H1 (cell line): ENCODE results near the gene GLOD4. TPM values are rescaled to one million over a fixed set of nuclear protein-coding genes. Genes with fewer than 3 reads are reported as not detected.
A peak's percentile ranks its signal among the peaks of the same experiment; 100 is the strongest.

Source experiments
- CTCF ChIA-PET: fragments of 300-600 bp; sonication (Branson Sonifier 250); formaldehyde crosslinking; loops from one replicate; lab custom pipeline; 2021; ENCODE audit not compliant: partially characterized antibody; lab: Charles Lee
- POLR2A ChIA-PET: fragments of 300-600 bp; sonication (Branson Sonifier 250); formaldehyde crosslinking; loops from one replicate; lab custom pipeline; 2021; ENCODE audit warnings: inconsistent platforms; ENCODE audit not compliant: partially characterized antibody; lab: Charles Lee
- DNase-seq, 2 experiments: peaks; one replicate each; pipeline versions ENCODE4 v3.0.0 to v3.0.0-alpha.2; 2010 to 2022; ENCODE audit warnings: low spot score in 2 of 2, low read depth in 1 of 2, mixed read lengths in 1 of 2
- FAIRE-seq: peaks from 2 replicates; lab custom pipeline; 2011; peaks lifted over from hg19 to GRCh38; lab: Jason Lieb, UNC
- H2AFZ ChIP-seq: 2 replicates; pipeline ENCODE4 v1.8.1; 2012; ENCODE audit warnings: low read length, inconsistent platforms
- H2AK5ac ChIP-seq: 2 replicates; pipeline ENCODE4 v1.6.1; 2013; ENCODE audit warnings: low read depth, low read length
- H2BK120ac ChIP-seq: replicated peaks from 2 replicates; pipeline ENCODE3; 2013; ENCODE audit warnings: low read depth, low read length, inconsistent platforms
- H2BK12ac ChIP-seq: 2 replicates; pipeline ENCODE4 v1.6.1; 2013; ENCODE audit warnings: low read depth, low read length
- H2BK15ac ChIP-seq: 2 replicates; pipeline ENCODE4 v1.6.1; 2013; ENCODE audit warnings: low read length
- H2BK20ac ChIP-seq: 2 replicates; pipeline ENCODE4 v1.6.1; 2013; ENCODE audit warnings: low read length
- H2BK5ac ChIP-seq: 2 replicates; pipeline ENCODE4 v1.6.1; 2013; ENCODE audit warnings: low read depth, low read length
- H3K14ac ChIP-seq: 2 replicates; pipeline ENCODE4 v1.6.1; 2013; ENCODE audit warnings: inconsistent platforms; ENCODE audit not compliant: insufficient read length
- H3K18ac ChIP-seq: 2 replicates; pipeline ENCODE4 v1.6.1; 2013; ENCODE audit warnings: low read length; ENCODE audit errors: extremely low read depth
- H3K23ac ChIP-seq: 2 replicates; pipeline ENCODE4 v1.6.1; 2013; ENCODE audit warnings: inconsistent platforms; ENCODE audit not compliant: insufficient read length
- H3K23me2 ChIP-seq: 2 replicates; pipeline ENCODE4 v1.6.1; 2013; ENCODE audit warnings: low read depth, low read length
- H3K27ac ChIP-seq: 2 replicates; pipeline ENCODE4 v1.6.1; 2011; ENCODE audit warnings: low read depth, low read length, inconsistent platforms
- H3K27me3 ChIP-seq, 4 experiments: replicated peaks in 1 of 4; 1 replicate in 1 of 4; 2 replicates in 3 of 4; pipeline versions ENCODE4 v1.6.1 to v1.8.1; 2011 to 2013; ENCODE audit warnings: low read length in 3 of 4, mild to moderate bottlenecking in 3 of 4, inconsistent platforms in 2 of 4, mixed read lengths in 2 of 4, moderate library complexity in 1 of 4; ENCODE audit not compliant: control insufficient read depth in 3 of 4, insufficient read depth in 3 of 4; ENCODE audit errors: extremely low read depth in 1 of 4
- H3K36me3 ChIP-seq, 4 experiments: 2 replicates each; pipeline versions ENCODE4 v1.6.1 to v1.8.1; 2011 to 2013; ENCODE audit warnings: mild to moderate bottlenecking in 4 of 4, low read length in 3 of 4, moderate library complexity in 2 of 4, control low read depth in 1 of 4, inconsistent platforms in 1 of 4; ENCODE audit not compliant: insufficient read depth in 4 of 4, control insufficient read depth in 2 of 4
- H3K4ac ChIP-seq: replicated peaks from 2 replicates; pipeline ENCODE3; 2013; ENCODE audit warnings: low read length, low read depth, mixed read lengths, inconsistent platforms; ENCODE audit not compliant: insufficient read length
- H3K4me1 ChIP-seq, 4 experiments: replicated peaks in 1 of 4; 1 replicate in 1 of 4; 2 replicates in 3 of 4; pipeline versions ENCODE4 v1.6.1 to v1.8.1; 2011 to 2013; ENCODE audit warnings: low read length in 3 of 4, inconsistent platforms in 2 of 4, mixed read lengths in 1 of 4; ENCODE audit not compliant: insufficient read depth in 4 of 4, control insufficient read depth in 3 of 4
- H3K4me2 ChIP-seq, 2 experiments: 2 replicates each; pipeline versions ENCODE4 v1.6.1 to v1.8.1; 2011 to 2013; ENCODE audit warnings: low read depth in 2 of 2, low read length in 2 of 2, control low read depth in 1 of 2, inconsistent platforms in 1 of 2, mild to moderate bottlenecking in 1 of 2; ENCODE audit not compliant: insufficient read depth in 1 of 2
- H3K4me3 ChIP-seq, 4 experiments: fragments of 200-600, 300-600 bp in 1 of 4; sonication (generic), shearing (Covaris generic), sonication (Bioruptor Twin) in 1 of 4; 2 replicates each; pipeline versions ENCODE4 v1.5.1 to v1.8.1; 2011 to 2016; ENCODE audit warnings: low read length in 4 of 4, low read depth in 3 of 4, control low read depth in 2 of 4, inconsistent platforms in 2 of 4, mild to moderate bottlenecking in 2 of 4, mixed read lengths in 1 of 4, moderate library complexity in 1 of 4; ENCODE audit not compliant: insufficient read depth in 2 of 4; ENCODE audit errors: extremely low read depth in 1 of 4
- H3K56ac ChIP-seq: replicated peaks from 2 replicates; pipeline ENCODE3; 2013; ENCODE audit warnings: low read depth, mild to moderate bottlenecking, mixed read lengths, low read length, inconsistent platforms; ENCODE audit not compliant: insufficient read length
- H3K79me1 ChIP-seq: 2 replicates; pipeline ENCODE4 v1.6.1; 2013; ENCODE audit warnings: low read depth, low read length, control low read depth
- H3K79me2 ChIP-seq, 2 experiments: 2 replicates each; pipeline versions ENCODE4 v1.6.1 to v1.8.1; 2012 to 2013; ENCODE audit warnings: low read length in 2 of 2, mild to moderate bottlenecking in 2 of 2, inconsistent platforms in 1 of 2; ENCODE audit not compliant: insufficient read depth in 2 of 2, control insufficient read depth in 1 of 2
- H3K9ac ChIP-seq, 4 experiments: replicated peaks in 1 of 4; 1 replicate in 1 of 4; 2 replicates in 3 of 4; pipeline versions ENCODE4 v1.6.1 to v1.8.1; 2011 to 2013; ENCODE audit warnings: low read depth in 3 of 4, low read length in 3 of 4, control low read depth in 2 of 4, mild to moderate bottlenecking in 2 of 4, moderate library complexity in 2 of 4, inconsistent platforms in 1 of 4; ENCODE audit errors: extremely low read depth in 1 of 4
- H3K9me3 ChIP-seq, 2 experiments: 2 replicates each; pipeline versions ENCODE4 v1.6.1 to v1.8.1; 2012 to 2013; ENCODE audit warnings: mild to moderate bottlenecking in 2 of 2, moderate library complexity in 2 of 2, control low read depth in 1 of 2, inconsistent platforms in 1 of 2, low read depth in 1 of 2, low read length in 1 of 2, mixed read lengths in 1 of 2; ENCODE audit not compliant: insufficient read depth in 2 of 2
- H4K20me1 ChIP-seq, 2 experiments: replicated peaks in 1 of 2; 2 replicates each; pipeline versions ENCODE3 to v1.8.1; 2011 to 2013; ENCODE audit warnings: inconsistent platforms in 2 of 2, low read length in 2 of 2, mild to moderate bottlenecking in 1 of 2; ENCODE audit not compliant: insufficient read depth in 2 of 2, control insufficient read depth in 1 of 2
- H4K5ac ChIP-seq: 2 replicates; pipeline ENCODE4 v1.6.1; 2013; ENCODE audit warnings: low read length, low read depth, mixed read lengths, inconsistent platforms; ENCODE audit not compliant: insufficient read length
- H4K8ac ChIP-seq: 2 replicates; pipeline ENCODE4 v1.8.0; 2013; ENCODE audit warnings: mild to moderate bottlenecking, moderate library complexity, low read length, inconsistent platforms; ENCODE audit not compliant: insufficient read depth; ENCODE audit errors: extremely low read depth
- H4K91ac ChIP-seq: replicated peaks from 2 replicates; pipeline ENCODE3; 2013; ENCODE audit warnings: low read length, mixed read lengths, inconsistent platforms; ENCODE audit not compliant: insufficient read length
- BACH1 ChIP-seq: IDR thresholded peaks from 2 replicates; pipeline ENCODE4 v1.6.1; 2012; ENCODE audit warnings: low read length, improper control_type of control experiment
- BCL11A ChIP-seq, 2 experiments: IDR thresholded peaks; one replicate each; pipeline ENCODE4 v1.6.1; 2011; ENCODE audit warnings: low read depth in 2 of 2, low read length in 2 of 2, mild to moderate bottlenecking in 2 of 2
- CBX5 ChIP-seq: fragments of 300-800, 300-1000 bp; sonication (generic); IDR thresholded peaks from 2 replicates; pipeline ENCODE4 v1.7.1; 2016; ENCODE audit warnings: antibody characterized with exemption, low read length, low read depth
- EP300 ChIP-seq, 2 experiments: IDR thresholded peaks; 1 replicate in 1 of 2; 2 replicates in 1 of 2; pipeline ENCODE4 v1.6.1; 2011 to 2012; ENCODE audit warnings: low read depth in 2 of 2, low read length in 2 of 2, mild to moderate bottlenecking in 2 of 2, borderline replicate concordance in 1 of 2, inconsistent platforms in 1 of 2, moderate library complexity in 1 of 2
- FOSL1 ChIP-seq: IDR thresholded peaks from 2 replicates; pipeline ENCODE4 v1.6.1; 2011; ENCODE audit warnings: mild to moderate bottlenecking, low read depth, low read length, moderate library complexity; ENCODE audit not compliant: insufficient read depth
- KDM4A ChIP-seq: IDR thresholded peaks from one replicate; pipeline ENCODE4 v1.7.1; 2012; ENCODE audit warnings: low read depth, mild to moderate bottlenecking, moderate library complexity, low read length, inconsistent platforms; ENCODE audit not compliant: severe bottlenecking
- SAP30 ChIP-seq: fragments of 300-600 bp; sonication (generic); IDR thresholded peaks from 2 replicates; pipeline ENCODE4 v1.7.1; 2012; ENCODE audit warnings: low read length, moderate library complexity, mild to moderate bottlenecking, inconsistent platforms; ENCODE audit not compliant: insufficient read depth, insufficient replicate concordance
- SIN3A ChIP-seq, 2 experiments: IDR thresholded peaks in 1 of 2; conservative IDR thresholded peaks in 1 of 2; 2 replicates each; pipeline ENCODE4 v1.6.1; 2011 to 2012; ENCODE audit warnings: low read length in 2 of 2, improper control_type of control experiment in 1 of 2, low read depth in 1 of 2, mild to moderate bottlenecking in 1 of 2
- TCF12 ChIP-seq: IDR thresholded peaks from 2 replicates; pipeline ENCODE4 v1.6.1; 2011; ENCODE audit warnings: low read depth, mild to moderate bottlenecking, low read length
- WGBS, 2 experiments: shearing (Covaris generic) in 1 of 2; methylation state at CpG; one replicate each; pipeline versions ENCODE4 v1.1.6 to v1.1.7; 2013 to 2015; ENCODE audit warnings: low lambda C conversion rate in 2 of 2, mixed read lengths in 2 of 2, inconsistent platforms in 1 of 2, low coverage in 1 of 2, missing lambda C conversion rate in 1 of 2; ENCODE audit not compliant: insufficient replicate concordance in 2 of 2, insufficient coverage in 1 of 2, insufficient read length in 1 of 2; ENCODE audit errors: extremely low coverage in 1 of 2, missing lambda C conversion rate in 1 of 2; 5-methylcytosine and 5-hydroxymethylcytosine counted together
- polyA plus RNA-seq, 7 experiments: library from polyadenylated mRNA; depleted of rRNA in 3 of 7; stranded (reverse) in 5 of 7; unstranded in 2 of 7; fragments of >200 nt in 5 of 7; fragments of 200-250 nt in 2 of 7; gene quantifications; 1 replicate in 5 of 7; 2 replicates in 1 of 7; 4 replicates in 1 of 7; pipeline versions ENCODE4 v1.2.1 to v1.2.3, GENCODE V29; 2011 to 2013; ENCODE audit warnings: missing spikeins in 2 of 7, mixed read lengths in 2 of 7
- total RNA-seq: library from RNA; stranded (reverse); fragmentation: NEBNext Ultra II Directional; extraction: Animal tissue kit (Norgen Biotek cat#: 25700); gene quantifications from 2 replicates; pipeline ENCODE4 v1.2.1, GENCODE V29; 2021

The GLOD4 gene
- total and polyA plus RNA-seq, 2 of the 8 experiments (the other 6 are each of a cell fraction or from before 2014, with no cell fraction given) = 36.8 to 81.3 TPM

DNA sequence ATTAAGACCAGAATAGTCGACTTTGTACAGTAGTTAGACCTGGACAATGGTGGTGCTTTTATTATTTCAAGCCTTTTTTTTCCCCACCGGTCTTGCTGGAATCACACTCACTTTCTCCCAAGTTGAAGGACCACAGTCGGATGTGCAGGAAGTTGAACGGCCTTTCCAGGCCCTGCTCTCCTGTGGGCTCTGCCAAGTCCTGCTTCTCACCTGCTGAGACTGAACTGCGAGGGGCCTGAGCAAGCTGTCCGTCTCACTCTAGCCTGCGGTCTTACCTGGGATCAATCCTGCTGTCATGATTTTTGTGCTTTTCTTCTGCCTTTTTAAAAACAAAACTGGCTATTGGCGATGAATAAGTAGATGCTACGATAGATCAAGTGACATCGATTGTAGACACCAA is 48.3 kb downstream of the GLOD4 start:
- Histone ChIP-seq H3K14ac (no peak overlapping the region), H3K27me3 (no peaks in the 10 kb centered on the region), H3K18ac (no peak overlapping the region), H3K23ac (no peak overlapping the region), H3K4me3 (peak overlapping the region; percentile 75 to 99 (median 83); a peak in 6 of 8 replicates), H3K79me1 (peaks cover 3% of the 10 kb centered on the region), H2AK5ac (no peak overlapping the region), H3K56ac (no peak overlapping the region), H3K79me2 (peaks cover 0 to 19% of the 10 kb centered on the region in 2 experiments; a peak in 2 of 4 replicates), H3K4me1 (peaks cover 0 to 6% (median 5%) of the 10 kb centered on the region in 4 experiments; a peak in 5 of 7 replicates), H2BK20ac (no peak overlapping the region), H4K8ac (no peak overlapping the region), H3K27ac (no peak overlapping the region), H3K9me3 (no peaks in the 10 kb centered on the region), H2AFZ (no peak overlapping the region), H3K9ac (peak overlapping the region in 1 of 4 experiments; percentile 83; a peak in 2 of 7 replicates), H3K4ac (no peak overlapping the region), H4K5ac (no peak overlapping the region), H2BK12ac (no peak overlapping the region), H3K4me2 (peak overlapping the region; percentile 92 to 97), H2BK120ac (no peak overlapping the region), H2BK5ac (no peak overlapping the region), H4K91ac (no peak overlapping the region), H4K20me1 (peaks cover 3 to 4% of the 10 kb centered on the region in 2 experiments), H2BK15ac (no peak overlapping the region), H3K36me3 (peaks cover 4 to 31% (median 9%) of the 10 kb centered on the region in 4 experiments; a peak in 7 of 8 replicates), H3K23me2 (peaks cover 9% of the 10 kb centered on the region)
- TF ChIP-seq FOSL1 = no peak
- TF ChIP-seq BACH1 = no peak
- TF ChIP-seq TCF12 = no peak
- TF ChIP-seq EP300 (IDR thresholded peaks at IDR 0.05; ENCODE audit: borderline replicate concordance in 1 of 2, low read depth in 2 of 2, low read length in 2 of 2) = no peak
- TF ChIP-seq BCL11A (IDR thresholded peaks at IDR 0.05; ENCODE audit: low read depth in 2 of 2, low read length in 2 of 2) = no peak
- TF ChIP-seq SIN3A (conservative IDR thresholded peaks at IDR 0.05 in 1 of 2, IDR thresholded peaks at IDR 0.05 in 1 of 2; ENCODE audit: low read depth in 1 of 2, low read length in 2 of 2) = no peak
- TF ChIP-seq SAP30 = no peak
- no peak for TF ChIP-seq CBX5
- TF ChIP-seq KDM4A = no peak
- no peak for FAIRE-seq
- POLR2A ChIA-PET = interaction anchor here (1.8 to 9.7 kb wide), 2 partner anchors 9 to 18 kb away, joined by 17 to 44 read pairs; partner anchors contain the start of gene GEMIN4
- CTCF ChIA-PET = interaction anchor here (1.1 kb wide), 1 partner anchor 19 kb away, joined by 3 read pairs; the partner anchor contains the start of gene GEMIN4
- DNase-seq = no peak
- 84% methylated on average over 10 of the region's 10 CpGs; no CpG with 5 or more reads in 1 of the 2 experiments for WGBS, 2 experiments
